Liver (tissue), 3 donors: ENCODE data around the gene GNB1L.

ENCODE experiments used
- ATF3 ChIP-seq: IDR thresholded peaks from 2 replicates; pipeline ENCODE4 v1.6.1; 2016; ENCODE audit warnings: antibody characterized with exemption
- CTCF ChIP-seq: fragments of 150-350 bp; IDR thresholded peaks from 2 replicates; pipeline ENCODE4 v1.5.1; 2017; ENCODE audit warnings: improper control_type of control experiment, low read depth, low read length; ENCODE audit not compliant: missing input control
- YY1 ChIP-seq: IDR thresholded peaks from 2 replicates; pipeline ENCODE4 v1.6.1; 2016; ENCODE audit warnings: antibody characterized with exemption, mild to moderate bottlenecking
- donor health status: healthy.
- donor health status: healthy.

GRCh38 chr22:19735665-19736510, 118.8 kb downstream of the GNB1L start:
- no peak for TF ChIP-seq CTCF
- TF ChIP-seq ATF3 = no peak
- TF ChIP-seq YY1 = no peak
